NB4 (cell line): ENCODE measurements around the gene POLRMT.

Source experiments
- DNase-seq: peaks from one replicate; pipeline ENCODE4 v3.0.0; 2010; ENCODE audit warnings: low read depth
- H3K4me3 ChIP-seq: one replicate; pipeline ENCODE4 v1.5.1; 2011; ENCODE audit warnings: mild to moderate bottlenecking, low read depth, low read length, moderate library complexity
- CTCF ChIP-seq: IDR thresholded peaks from one replicate; pipeline ENCODE4 v1.5.1; 2012; ENCODE audit warnings: low read depth, low read length
- MAX ChIP-seq: IDR thresholded peaks from 2 replicates; pipeline ENCODE4 v1.6.1; 2011; ENCODE audit warnings: low read depth, low read length
- MYC ChIP-seq: IDR thresholded peaks from 2 replicates; pipeline ENCODE4 v1.6.1; 2011; ENCODE audit warnings: low read depth, low read length
- POLR2A ChIP-seq: IDR thresholded peaks from 2 replicates; pipeline ENCODE4 v1.6.1; 2011; ENCODE audit warnings: mild to moderate bottlenecking; ENCODE audit not compliant: insufficient read length; ENCODE audit errors: extremely low read depth

POLRMT gene

GRCh38 chr19:580274-580835, 53.0 kb downstream of the POLRMT start:
- no peak for DNase-seq
- TF ChIP-seq POLR2A (no peak), CTCF (no peak)
- no peak overlapping the region for H3K4me3 ChIP-seq

- no peak for DNase-seq
- TF ChIP-seq MAX (no peak), MYC (no peak), CTCF (no peak), POLR2A (no peak)
Observed at GRCh38 chr19:579842-580155, 53.5 kb downstream of the POLRMT start.

GRCh38 chr19:579111-579841, 54.1 kb downstream of the POLRMT start:
- no peak overlapping the region for H3K4me3 ChIP-seq
- no peak for DNase-seq
- TF ChIP-seq POLR2A: no peak
- no peak for TF ChIP-seq MYC
- TF ChIP-seq MAX: no peak
- TF ChIP-seq CTCF: no peak

More at GRCh38 chr19:579842-580155, 53.5 kb downstream of the POLRMT start:
- no peak overlapping the region for H3K4me3 ChIP-seq

- no peak overlapping the region for H3K4me3 ChIP-seq
- TF ChIP-seq POLR2A: no peak
- no peak for TF ChIP-seq CTCF
- no peak for TF ChIP-seq MYC
- no peak for TF ChIP-seq MAX
- DNase-seq: no peak
Observed at GRCh38 chr19:577439-578392, 55.6 kb downstream of the POLRMT start.

- no peak overlapping the region for H3K4me3 ChIP-seq
- no peak for TF ChIP-seq MAX
- no peak for TF ChIP-seq MYC
- TF ChIP-seq CTCF: no peak
- no peak for TF ChIP-seq POLR2A
- no peak for DNase-seq
Observed at GRCh38 chr19:576768-577438, 56.4 kb downstream of the POLRMT start.
